ENCODE measurements around the gene OR10H3.

DNA sequence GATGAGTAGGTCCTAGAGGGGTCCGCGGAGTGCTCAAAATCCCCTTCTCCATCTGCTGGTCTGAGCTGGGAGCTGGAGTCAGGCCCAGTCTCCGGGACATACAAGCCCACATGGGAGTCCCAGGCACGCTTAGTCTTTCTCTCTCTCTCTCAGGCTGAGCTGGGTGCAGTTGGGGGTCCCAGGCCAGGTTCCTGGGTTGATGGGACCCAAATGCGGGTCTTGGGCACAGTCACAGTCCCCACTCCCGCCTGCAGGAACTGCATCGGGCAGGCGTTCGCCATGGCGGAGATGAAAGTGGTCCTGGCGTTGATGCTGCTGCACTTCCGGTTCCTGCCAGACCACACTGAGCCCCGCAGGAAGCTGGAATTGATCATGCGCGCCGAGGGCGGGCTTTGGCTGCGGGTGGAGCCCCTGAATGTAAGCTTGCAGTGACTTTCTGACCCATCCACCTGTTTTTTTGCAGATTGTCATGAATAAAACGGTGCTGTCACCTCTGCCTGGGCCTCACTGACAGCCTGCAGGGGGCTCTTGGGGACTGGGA, 41.1 kb upstream of the OR10H3 start:
- TF ChIP-seq, protein P1, sequence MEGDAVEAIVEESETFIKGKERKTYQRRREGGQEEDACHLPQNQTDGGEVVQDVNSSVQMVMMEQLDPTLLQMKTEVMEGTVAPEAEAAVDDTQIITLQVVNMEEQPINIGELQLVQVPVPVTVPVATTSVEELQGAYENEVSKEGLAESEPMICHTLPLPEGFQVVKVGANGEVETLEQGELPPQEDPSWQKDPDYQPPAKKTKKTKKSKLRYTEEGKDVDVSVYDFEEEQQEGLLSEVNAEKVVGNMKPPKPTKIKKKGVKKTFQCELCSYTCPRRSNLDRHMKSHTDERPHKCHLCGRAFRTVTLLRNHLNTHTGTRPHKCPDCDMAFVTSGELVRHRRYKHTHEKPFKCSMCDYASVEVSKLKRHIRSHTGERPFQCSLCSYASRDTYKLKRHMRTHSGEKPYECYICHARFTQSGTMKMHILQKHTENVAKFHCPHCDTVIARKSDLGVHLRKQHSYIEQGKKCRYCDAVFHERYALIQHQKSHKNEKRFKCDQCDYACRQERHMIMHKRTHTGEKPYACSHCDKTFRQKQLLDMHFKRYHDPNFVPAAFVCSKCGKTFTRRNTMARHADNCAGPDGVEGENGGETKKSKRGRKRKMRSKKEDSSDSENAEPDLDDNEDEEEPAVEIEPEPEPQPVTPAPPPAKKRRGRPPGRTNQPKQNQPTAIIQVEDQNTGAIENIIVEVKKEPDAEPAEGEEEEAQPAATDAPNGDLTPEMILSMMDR (conservative IDR thresholded peaks at IDR 0.05): no peak
- TF ChIP-seq ZFX (IDR thresholded peaks at IDR 0.05): no peak
